Glutamatergic neuron (in vitro differentiated cells): ENCODE results near the gene ADAM17. TPM values are rescaled to one million over a fixed set of nuclear protein-coding genes. Genes with fewer than 3 reads are reported as not detected.

Experiments used
- DNase-seq: peaks from one replicate; pipeline ENCODE4 v3.0.0; 2022
- H3K27ac Mint-ChIP-seq: one replicate; pipeline ENCODE4 v1.8.0; 2020; ENCODE audit warnings: mild to moderate bottlenecking, mixed read lengths, inconsistent platforms; ENCODE audit not compliant: unreplicated experiment
- H3K27me3 Mint-ChIP-seq: one replicate; pipeline ENCODE4 v1.8.0; 2020; ENCODE audit warnings: mild to moderate bottlenecking, moderate library complexity, mixed read lengths, inconsistent platforms; ENCODE audit not compliant: unreplicated experiment
- H3K36me3 Mint-ChIP-seq: one replicate; pipeline ENCODE4 v1.8.0; 2020; ENCODE audit warnings: mild to moderate bottlenecking, mixed read lengths, inconsistent platforms; ENCODE audit not compliant: unreplicated experiment
- H3K4me1 Mint-ChIP-seq: one replicate; pipeline ENCODE4 v1.8.0; 2020; ENCODE audit warnings: mild to moderate bottlenecking, low read depth, mixed read lengths, inconsistent platforms; ENCODE audit not compliant: unreplicated experiment
- H3K4me3 Mint-ChIP-seq: one replicate; pipeline ENCODE4 v1.8.0; 2020; ENCODE audit warnings: mild to moderate bottlenecking, mixed read lengths, inconsistent platforms; ENCODE audit not compliant: unreplicated experiment
- H3K9me3 Mint-ChIP-seq: one replicate; pipeline ENCODE4 v1.8.0; 2020; ENCODE audit warnings: mild to moderate bottlenecking, moderate library complexity, mixed read lengths, inconsistent platforms; ENCODE audit not compliant: unreplicated experiment
- total RNA-seq: library from RNA; stranded (reverse); fragmentation: NEBNext Ultra II Directional; extraction: Animal tissue kit (Norgen Biotek cat#: 25700); gene quantifications from one replicate; pipeline ENCODE4 v1.2.1, GENCODE V29; 2021; ENCODE audit not compliant: unreplicated experiment
- TF ChIP-seq, protein P1 (sequence below): fragments of 200-600 bp; sonication (generic); IDR thresholded peaks from one replicate; pipeline ENCODE4 v1.5.0; 2021; ENCODE audit not compliant: partially characterized antibody, unreplicated experiment

The ADAM17 gene
- total RNA-seq, 1 donor from 2014 or later: 23.8 TPM

DNA sequence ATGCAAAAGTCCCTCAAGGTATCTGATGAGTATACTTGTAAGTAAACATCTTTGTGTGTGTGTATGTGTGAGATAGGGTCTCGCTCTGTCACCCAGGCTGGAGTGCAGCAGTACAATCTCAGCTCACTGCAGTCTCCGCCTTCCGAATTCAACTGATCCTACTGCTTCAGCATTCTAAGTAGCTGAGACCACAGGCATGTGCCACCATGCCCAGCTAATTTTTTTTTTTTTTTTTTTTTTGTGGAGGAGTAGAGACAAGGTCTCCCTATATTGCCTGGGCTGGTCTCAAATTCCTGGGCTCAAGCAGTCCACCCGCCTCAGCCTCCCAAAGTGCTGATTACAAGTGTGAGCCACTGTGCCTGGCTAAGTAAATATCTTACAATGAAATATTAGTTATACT is 23.2 kb downstream of the ADAM17 start:
- DNase-seq: no peak
- TF ChIP-seq, protein P1, sequence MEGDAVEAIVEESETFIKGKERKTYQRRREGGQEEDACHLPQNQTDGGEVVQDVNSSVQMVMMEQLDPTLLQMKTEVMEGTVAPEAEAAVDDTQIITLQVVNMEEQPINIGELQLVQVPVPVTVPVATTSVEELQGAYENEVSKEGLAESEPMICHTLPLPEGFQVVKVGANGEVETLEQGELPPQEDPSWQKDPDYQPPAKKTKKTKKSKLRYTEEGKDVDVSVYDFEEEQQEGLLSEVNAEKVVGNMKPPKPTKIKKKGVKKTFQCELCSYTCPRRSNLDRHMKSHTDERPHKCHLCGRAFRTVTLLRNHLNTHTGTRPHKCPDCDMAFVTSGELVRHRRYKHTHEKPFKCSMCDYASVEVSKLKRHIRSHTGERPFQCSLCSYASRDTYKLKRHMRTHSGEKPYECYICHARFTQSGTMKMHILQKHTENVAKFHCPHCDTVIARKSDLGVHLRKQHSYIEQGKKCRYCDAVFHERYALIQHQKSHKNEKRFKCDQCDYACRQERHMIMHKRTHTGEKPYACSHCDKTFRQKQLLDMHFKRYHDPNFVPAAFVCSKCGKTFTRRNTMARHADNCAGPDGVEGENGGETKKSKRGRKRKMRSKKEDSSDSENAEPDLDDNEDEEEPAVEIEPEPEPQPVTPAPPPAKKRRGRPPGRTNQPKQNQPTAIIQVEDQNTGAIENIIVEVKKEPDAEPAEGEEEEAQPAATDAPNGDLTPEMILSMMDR: no peak
- no peaks in the 10 kb centered on the region for H3K36me3 Mint-ChIP-seq
- H3K27me3 Mint-ChIP-seq: no peaks in the 10 kb centered on the region
- H3K27ac Mint-ChIP-seq: no peak overlapping the region
- H3K4me1 Mint-ChIP-seq: no peaks in the 10 kb centered on the region
- no peaks in the 10 kb centered on the region for H3K9me3 Mint-ChIP-seq
- H3K4me3 Mint-ChIP-seq: no peak overlapping the region

GRCh38 chr2:9527995-9528787 is 27.4 kb downstream of the ADAM17 start:
- H3K36me3 Mint-ChIP-seq: no peaks in the 10 kb centered on the region
- no peaks in the 10 kb centered on the region for H3K4me1 Mint-ChIP-seq
- H3K27ac Mint-ChIP-seq: no peak overlapping the region
- no peak for DNase-seq
- H3K4me3 Mint-ChIP-seq: no peak overlapping the region
- TF ChIP-seq, protein P1: no peak
- no peaks in the 10 kb centered on the region for H3K9me3 Mint-ChIP-seq
- no peaks in the 10 kb centered on the region for H3K27me3 Mint-ChIP-seq

GRCh38 chr2:9525266-9525665 is 30.4 kb downstream of the ADAM17 start:
- Mint-ChIP-seq H3K27me3 (no peaks in the 10 kb centered on the region), H3K27ac (no peak overlapping the region), H3K9me3 (no peaks in the 10 kb centered on the region), H3K36me3 (peaks cover 3% of the 10 kb centered on the region), H3K4me1 (no peaks in the 10 kb centered on the region), H3K4me3 (no peak overlapping the region)
- TF ChIP-seq, protein P1: no peak
- DNase-seq: no peak

DNA sequence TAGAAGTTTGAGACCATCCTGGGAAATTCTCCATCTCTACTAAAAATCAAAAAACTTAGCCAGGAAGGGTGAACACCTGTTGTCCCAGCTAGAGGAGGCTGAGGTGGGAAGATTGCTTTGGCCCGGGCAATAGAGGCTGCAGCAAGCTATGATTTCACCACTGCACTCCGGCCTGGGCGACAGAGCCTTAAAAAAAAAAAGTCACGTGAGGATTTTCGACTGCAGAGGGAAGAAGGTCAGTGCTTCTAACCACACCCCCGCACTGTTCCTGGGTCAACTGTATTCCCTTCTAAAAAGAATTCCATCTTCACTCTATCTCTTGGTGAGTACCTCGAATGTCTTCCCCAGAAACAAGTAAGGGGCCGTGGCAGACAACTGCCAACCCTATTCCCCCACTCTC is 31.3 kb downstream of the ADAM17 start:
- no peak overlapping the region for H3K4me3 Mint-ChIP-seq
- H3K27me3 Mint-ChIP-seq: no peaks in the 10 kb centered on the region
- no peaks in the 10 kb centered on the region for H3K9me3 Mint-ChIP-seq
- no peaks in the 10 kb centered on the region for H3K4me1 Mint-ChIP-seq
- peaks cover 5% of the 10 kb centered on the region for H3K36me3 Mint-ChIP-seq
- H3K27ac Mint-ChIP-seq: no peak overlapping the region
- DNase-seq: no peak
- TF ChIP-seq, protein P1: no peak

- H3K27ac Mint-ChIP-seq: no peak overlapping the region
- H3K9me3 Mint-ChIP-seq: no peaks in the 10 kb centered on the region
- no peaks in the 10 kb centered on the region for H3K4me1 Mint-ChIP-seq
- H3K27me3 Mint-ChIP-seq: no peaks in the 10 kb centered on the region
- no peak for DNase-seq
- TF ChIP-seq, protein P1: no peak
- H3K36me3 Mint-ChIP-seq: peaks cover 5% of the 10 kb centered on the region
- no peak overlapping the region for H3K4me3 Mint-ChIP-seq
These were observed 36.4 kb downstream of the ADAM17 start for GRCh38 chr2:9519250-9519649.
